AG04450 (cell line): ENCODE measurements around the gene EPHA5. TPM values are rescaled to one million over a fixed set of nuclear protein-coding genes. Genes with fewer than 3 reads are reported as not detected.

Experiments used
- CTCF ChIA-PET: fragments of 300-600, 350-600 bp; formaldehyde crosslinking; extraction: SDS; loops from one replicate; lab custom pipeline; 2022; ENCODE audit warnings: antibody characterized with exemption, inconsistent platforms; lab: Charles Lee
- POLR2A ChIA-PET: fragments of 350-600 bp; formaldehyde crosslinking; extraction: SDS; loops from one replicate; lab custom pipeline; 2021; ENCODE audit warnings: antibody characterized with exemption, inconsistent platforms; lab: Yijun Ruan, JAX
- DNase-seq: peaks from one replicate; pipeline ENCODE4 v3.0.0-alpha.2; 2011; ENCODE audit warnings: low read depth, low spot score
- H3K27ac ChIP-seq: one replicate; pipeline ENCODE4 v1.5.1; 2012; ENCODE audit warnings: low read depth, low read length, control low read depth
- H3K27me3 ChIP-seq: one replicate; pipeline ENCODE4 v1.6.0; 2012; ENCODE audit warnings: low read length; ENCODE audit not compliant: control insufficient read depth, insufficient read depth
- H3K4me3 ChIP-seq: 2 replicates; pipeline ENCODE4 v1.5.1; 2011; ENCODE audit warnings: mild to moderate bottlenecking, low read depth, low read length, control low read depth
- H3K9me3 ChIP-seq: 2 replicates; pipeline ENCODE4 v1.5.1; 2012; ENCODE audit warnings: low read length; ENCODE audit not compliant: control insufficient read depth, insufficient read depth
- CTCF ChIP-seq: IDR thresholded peaks from 2 replicates; pipeline ENCODE4 v1.5.1; 2011; ENCODE audit warnings: low read depth, low read length, control low read depth, inconsistent platforms
- polyA plus RNA-seq: library from polyadenylated mRNA; depleted of rRNA; stranded (reverse); fragments of >200 nt; gene quantifications from 2 replicates; pipeline ENCODE4 v1.2.3, GENCODE V29; 2011

The EPHA5 gene
- polyA plus RNA-seq, 1 experiment: 0.04 TPM

DNA sequence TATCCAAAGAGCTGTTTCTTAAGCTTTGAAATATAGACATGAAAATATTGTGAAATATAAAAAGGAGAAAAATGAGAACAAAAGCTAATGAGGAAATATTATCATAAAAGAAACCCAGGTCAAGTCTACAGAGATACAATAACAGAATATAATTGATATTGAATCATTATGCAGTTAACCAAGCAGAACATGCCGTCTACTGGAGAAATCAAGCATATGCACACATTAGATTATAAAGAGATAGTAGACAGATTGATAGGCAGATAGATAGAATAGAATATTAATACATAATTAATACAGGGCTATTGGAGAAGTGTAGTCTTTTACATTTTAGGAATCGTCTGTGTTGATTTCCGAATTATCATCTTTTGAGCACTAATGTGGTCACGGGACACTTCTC is 208.5 kb downstream of the EPHA5 start:
- H3K27me3 ChIP-seq: no peaks in the 10 kb centered on the region
- TF ChIP-seq CTCF: no peak
- H3K27ac ChIP-seq: no peak overlapping the region
- ChIA-PET POLR2A (no interaction called here), CTCF (no interaction called here)
- no peaks in the 10 kb centered on the region for H3K9me3 ChIP-seq
- H3K4me3 ChIP-seq: no peak overlapping the region
- DNase-seq: no peak

GRCh38 chr4:65457011-65457410 is 213.3 kb downstream of the EPHA5 start:
- Histone ChIP-seq H3K4me3 (no peak overlapping the region), H3K27me3 (no peaks in the 10 kb centered on the region), H3K9me3 (no peaks in the 10 kb centered on the region), H3K27ac (no peak overlapping the region)
- POLR2A ChIA-PET: no interaction called here
- CTCF ChIA-PET: no interaction called here
- no peak for TF ChIP-seq CTCF
- no peak for DNase-seq

DNA sequence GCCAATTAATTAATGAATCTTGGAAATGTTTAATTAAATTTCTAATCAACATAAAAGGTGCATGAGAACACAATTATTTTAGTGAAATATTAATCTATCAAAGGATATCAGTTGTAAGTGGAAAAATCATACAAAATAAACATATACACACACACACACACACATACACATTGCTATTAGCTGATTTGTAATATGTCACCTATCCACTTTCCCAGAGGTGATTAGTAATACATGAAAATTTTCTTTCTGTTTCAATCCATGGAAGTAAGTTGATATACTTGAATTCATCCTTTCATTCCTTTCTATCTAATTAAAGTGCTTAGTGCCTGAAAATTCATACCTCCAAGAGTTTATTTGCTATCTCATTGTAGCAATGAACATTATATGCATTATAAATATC is 213.7 kb downstream of the EPHA5 start:
- Histone ChIP-seq H3K27ac (no peak overlapping the region), H3K4me3 (no peak overlapping the region), H3K9me3 (no peaks in the 10 kb centered on the region), H3K27me3 (no peaks in the 10 kb centered on the region)
- DNase-seq: no peak
- ChIA-PET CTCF (no interaction called here), POLR2A (no interaction called here)
- no peak for TF ChIP-seq CTCF

DNA sequence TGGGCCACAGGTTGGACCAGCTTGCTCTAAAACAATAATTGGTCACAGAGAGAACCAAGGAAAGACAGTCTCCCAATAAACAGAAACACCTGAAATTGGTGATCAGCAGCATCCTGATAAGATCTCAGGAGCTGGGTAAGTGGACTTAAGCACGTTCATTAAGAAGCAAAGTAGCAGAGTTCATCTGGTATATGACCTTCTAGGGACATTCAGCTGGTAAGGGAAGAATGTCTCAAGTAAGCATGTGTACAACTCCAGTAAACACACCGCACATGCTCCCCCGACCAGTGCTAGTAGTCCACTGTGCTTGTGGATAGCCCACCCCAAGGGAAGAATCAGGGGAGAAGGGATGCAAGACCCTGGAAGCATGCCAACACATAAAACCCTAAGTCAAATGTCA is 216.9 kb downstream of the EPHA5 start:
- no peak overlapping the region for H3K27ac ChIP-seq
- CTCF ChIA-PET: no interaction called here
- H3K27me3 ChIP-seq: no peaks in the 10 kb centered on the region
- H3K9me3 ChIP-seq: no peaks in the 10 kb centered on the region
- no peak for TF ChIP-seq CTCF
- POLR2A ChIA-PET: no interaction called here
- no peak overlapping the region for H3K4me3 ChIP-seq
- no peak for DNase-seq

DNA sequence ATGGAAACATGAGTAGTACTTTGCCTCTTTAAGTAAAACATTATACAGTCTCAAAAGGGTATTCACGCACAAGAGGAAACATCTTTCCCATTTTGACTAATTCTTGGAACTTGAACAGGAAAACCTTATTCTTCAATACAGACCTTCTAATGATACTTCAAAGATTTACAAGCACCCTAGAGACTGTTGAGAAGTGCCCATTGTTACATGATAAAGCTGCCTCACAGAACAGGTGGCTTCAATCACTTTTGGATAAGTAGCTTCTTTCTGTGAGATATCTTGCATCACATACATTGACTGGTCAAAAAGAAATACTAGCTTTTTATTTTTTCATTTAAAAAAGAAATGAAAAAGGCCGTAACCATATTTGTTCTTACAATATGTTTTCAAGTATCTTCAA is 219.4 kb downstream of the EPHA5 start:
- no peaks in the 10 kb centered on the region for H3K27me3 ChIP-seq
- DNase-seq: no peak
- TF ChIP-seq CTCF: no peak
- POLR2A ChIA-PET: no interaction called here
- no peak overlapping the region for H3K4me3 ChIP-seq
- H3K9me3 ChIP-seq: no peaks in the 10 kb centered on the region
- CTCF ChIA-PET: no interaction called here
- no peak overlapping the region for H3K27ac ChIP-seq
